ENCODE data around the gene NAA35.

GRCh38 chr9:86064220-86064619 lies 123.3 kb downstream of the NAA35 start:
- TF ChIP-seq, protein P1, sequence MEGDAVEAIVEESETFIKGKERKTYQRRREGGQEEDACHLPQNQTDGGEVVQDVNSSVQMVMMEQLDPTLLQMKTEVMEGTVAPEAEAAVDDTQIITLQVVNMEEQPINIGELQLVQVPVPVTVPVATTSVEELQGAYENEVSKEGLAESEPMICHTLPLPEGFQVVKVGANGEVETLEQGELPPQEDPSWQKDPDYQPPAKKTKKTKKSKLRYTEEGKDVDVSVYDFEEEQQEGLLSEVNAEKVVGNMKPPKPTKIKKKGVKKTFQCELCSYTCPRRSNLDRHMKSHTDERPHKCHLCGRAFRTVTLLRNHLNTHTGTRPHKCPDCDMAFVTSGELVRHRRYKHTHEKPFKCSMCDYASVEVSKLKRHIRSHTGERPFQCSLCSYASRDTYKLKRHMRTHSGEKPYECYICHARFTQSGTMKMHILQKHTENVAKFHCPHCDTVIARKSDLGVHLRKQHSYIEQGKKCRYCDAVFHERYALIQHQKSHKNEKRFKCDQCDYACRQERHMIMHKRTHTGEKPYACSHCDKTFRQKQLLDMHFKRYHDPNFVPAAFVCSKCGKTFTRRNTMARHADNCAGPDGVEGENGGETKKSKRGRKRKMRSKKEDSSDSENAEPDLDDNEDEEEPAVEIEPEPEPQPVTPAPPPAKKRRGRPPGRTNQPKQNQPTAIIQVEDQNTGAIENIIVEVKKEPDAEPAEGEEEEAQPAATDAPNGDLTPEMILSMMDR (IDR thresholded peaks at IDR 0.05; ENCODE audit: extremely low read depth in 1 of 2, insufficient read depth in 1 of 2, low read depth in 1 of 2, low read length in 2 of 2), result no peak
- TF ChIP-seq EZH2 (IDR thresholded peaks at IDR 0.05; ENCODE audit: borderline replicate concordance, low read depth, low read length, severe bottlenecking), result no peak
